ENCODE measurements around the gene TMEM255A. TPM values are rescaled to one million over a fixed set of nuclear protein-coding genes. Genes with fewer than 3 reads are reported as not detected.
A peak's percentile ranks its signal among the peaks of the same experiment; 100 is the strongest.
"Not testable (repeated sequence)": the region's sequence is repeated elsewhere in the genome, so short reads cannot be mapped to it uniquely, and the experiment has no call there.

Gene TMEM255A
- 0.54 TPM for polyA plus RNA-seq (2013)

DNA sequence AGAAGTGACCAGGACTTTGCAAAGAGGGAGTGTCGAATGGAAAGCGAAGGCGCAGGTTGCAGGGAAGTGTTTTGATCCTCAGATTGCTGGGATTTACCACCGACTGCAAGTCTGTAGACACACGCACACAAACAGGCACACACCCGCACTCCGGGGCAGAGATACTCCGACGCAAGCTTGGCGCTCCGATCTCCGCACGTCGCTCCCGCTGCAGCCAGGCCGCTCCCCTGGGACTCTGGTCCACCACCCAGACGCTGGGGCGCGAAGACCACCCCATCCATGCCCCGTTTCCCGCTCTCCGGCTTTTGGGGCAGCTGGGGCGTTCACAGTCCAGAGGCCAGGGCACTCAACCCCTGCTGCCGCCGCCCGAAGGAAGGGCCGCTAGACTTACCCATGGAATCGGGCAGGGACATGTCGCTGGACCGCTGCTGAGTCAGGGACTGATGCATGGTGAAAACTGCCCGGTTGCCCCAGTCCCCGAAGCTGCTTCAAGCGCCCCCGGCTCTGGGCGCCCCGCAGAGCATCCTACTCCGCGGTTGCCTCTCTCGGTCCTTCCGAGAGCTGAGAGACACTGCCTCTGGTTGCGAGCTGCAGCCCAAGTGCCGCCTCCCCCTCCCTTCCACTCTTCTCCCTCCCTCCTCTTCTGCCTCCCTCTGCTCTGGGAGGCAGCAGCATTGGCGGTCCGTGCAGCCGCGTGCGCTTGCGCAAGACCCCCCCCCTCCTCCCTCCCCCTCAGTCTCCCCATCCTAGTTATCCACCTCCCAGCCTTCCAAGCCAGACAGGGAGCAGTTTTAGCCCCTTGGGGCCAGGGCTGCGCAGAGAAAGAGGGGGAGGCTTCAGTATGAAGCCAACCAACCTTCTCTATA is at the start of gene TMEM255A:
Gene TMEM255A (minus strand): TSS at position 601 of the 866 bp plus-strand sequence. CDS start 152 bp downstream, at position 449.
- no peak within 1 kb of the TSS for H3K27ac ChIP-seq (ENCODE audit: insufficient read depth in 1 of 2, low read depth in 1 of 2, low read length in 2 of 2, poor library complexity in 1 of 2, severe bottlenecking in 2 of 2)
- H3K4me1 ChIP-seq (ENCODE audit: control extremely low read depth in 1 of 4, control insufficient read depth in 4 of 4, insufficient read depth in 4 of 4, low read length in 3 of 4): peaks cover 0 to 34% (median 29%) of the 10 kb centered on the region in 4 experiments
- peak within 1 kb of the TSS in 6 of 7 experiments; percentile 19 to 75 (median 37) for H3K4me3 ChIP-seq (ENCODE audit: control insufficient read depth in 1 of 7, extremely low read depth in 1 of 7, insufficient read depth in 4 of 7, low read depth in 2 of 7, low read length in 6 of 7)
- POLR2A ChIA-PET: interaction anchor here (0.6 kb wide), 2 partner anchors 355 to 411 kb away, joined by 3 to 4 read pairs; no protein-coding TSS in a partner anchor
- H3K36me3 ChIP-seq (ENCODE audit: control insufficient read depth in 4 of 4, insufficient read depth in 4 of 4, low read length in 3 of 4): no peaks in the 10 kb centered on the region
- H3K27me3 ChIP-seq (replicated peaks in 2 of 5; ENCODE audit: control insufficient read depth in 4 of 5, insufficient read depth in 5 of 5, low read length in 4 of 5): peaks cover 7 to 86% (median 26%) of the 10 kb centered on the region in 5 experiments
- WGBS (ENCODE audit: insufficient coverage): 45% methylated on average over 32 of the region's 49 CpGs
- DNase-seq: no peak
- CTCF ChIA-PET: interaction anchor here (0.6 to 1.2 kb wide), 5 partner anchors 11 to 221 kb away, joined by 3 read pairs; no protein-coding TSS in a partner anchor
- peaks cover 0 to 15% (median 0%) of the 10 kb centered on the region in 5 experiments for H3K9me3 ChIP-seq (ENCODE audit: control extremely low read depth in 1 of 5, control insufficient read depth in 4 of 5, insufficient read depth in 2 of 5, low read depth in 1 of 5, low read length in 4 of 5)

DNA sequence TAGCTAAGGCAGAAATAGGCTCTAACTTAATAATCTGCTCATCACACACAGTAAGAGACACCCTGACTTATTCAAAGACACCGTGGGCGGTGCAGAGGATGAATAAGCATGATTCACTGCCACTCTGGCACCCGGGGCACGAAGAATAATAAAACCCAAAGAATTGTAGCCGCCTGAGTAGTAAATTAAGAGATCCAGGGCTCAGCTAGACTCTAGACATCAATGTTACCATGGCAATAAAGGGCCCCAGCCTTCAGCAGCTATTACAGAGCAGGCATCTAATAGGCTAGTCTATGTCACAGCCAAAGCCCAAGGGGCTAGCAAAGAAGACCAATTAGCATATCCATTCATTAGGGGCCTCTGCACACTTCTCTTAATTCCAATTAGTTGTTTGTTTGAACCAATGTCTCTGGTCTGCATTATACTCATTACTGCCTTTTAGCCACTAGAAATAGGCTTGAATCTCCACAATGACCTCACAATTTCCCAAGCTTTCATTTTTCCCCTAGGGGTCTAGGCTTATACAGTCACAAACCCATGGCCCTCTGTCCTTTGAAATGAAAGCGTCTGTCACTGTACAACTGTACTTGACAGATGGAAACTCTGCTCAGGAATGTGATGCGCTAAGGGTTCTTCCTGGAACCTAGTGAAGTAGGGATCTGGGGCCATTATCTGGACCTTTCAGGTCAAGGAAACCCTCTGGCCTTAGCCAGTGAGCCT is 47.6 kb upstream of the TMEM255A start:
- DNase-seq: no peak
- ChIA-PET CTCF (interaction anchor here (0.9 kb wide), 1 partner anchor 22 kb away, joined by 4 read pairs; no protein-coding TSS in a partner anchor), POLR2A (no interaction called here)
- Histone ChIP-seq H3K36me3 (ENCODE audit: control insufficient read depth in 4 of 4, insufficient read depth in 4 of 4, low read length in 3 of 4) (no peaks in the 10 kb centered on the region), H3K27ac (ENCODE audit: insufficient read depth in 1 of 2, low read depth in 1 of 2, low read length in 2 of 2, poor library complexity in 1 of 2, severe bottlenecking in 2 of 2) (no peak overlapping the region), H3K27me3 (replicated peaks in 2 of 5; ENCODE audit: control insufficient read depth in 4 of 5, insufficient read depth in 5 of 5, low read length in 4 of 5) (peaks cover 0 to 9% (median 0%) of the 10 kb centered on the region in 5 experiments), H3K4me3 (ENCODE audit: control insufficient read depth in 1 of 7, extremely low read depth in 1 of 7, insufficient read depth in 4 of 7, low read depth in 2 of 7, low read length in 6 of 7) (no peak overlapping the region), H3K9me3 (ENCODE audit: control extremely low read depth in 1 of 5, control insufficient read depth in 4 of 5, insufficient read depth in 2 of 5, low read depth in 1 of 5, low read length in 4 of 5) (no peaks in the 10 kb centered on the region), H3K4me1 (ENCODE audit: control extremely low read depth in 1 of 4, control insufficient read depth in 4 of 4, insufficient read depth in 4 of 4, low read length in 3 of 4) (peaks cover 0 to 10% (median 6%) of the 10 kb centered on the region in 4 experiments)
- 89% methylated on average over 6 of the region's 7 CpGs for WGBS (ENCODE audit: insufficient coverage)

DNA sequence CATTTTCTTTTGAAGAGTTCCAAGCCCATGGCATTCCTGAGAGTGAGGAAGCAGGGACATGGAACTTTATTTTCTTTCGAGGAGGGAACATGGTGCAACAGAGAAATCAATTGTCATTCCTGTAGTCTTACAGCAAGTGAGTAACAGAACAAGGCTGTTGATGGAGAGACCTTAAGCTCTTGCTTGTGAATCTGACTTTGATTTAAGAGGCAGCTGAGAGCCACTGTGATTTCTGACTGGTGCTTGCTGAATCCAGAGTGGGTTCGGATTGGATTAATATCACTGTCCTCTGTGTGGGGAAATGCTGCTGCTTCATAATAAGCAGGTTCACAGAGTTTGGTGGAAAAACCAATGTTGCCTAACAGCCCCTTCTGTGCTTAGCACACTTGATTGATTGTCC is 45.9 kb upstream of the TMEM255A start:
- Histone ChIP-seq H3K4me3 (ENCODE audit: control insufficient read depth in 1 of 7, extremely low read depth in 1 of 7, insufficient read depth in 4 of 7, low read depth in 2 of 7, low read length in 6 of 7) (no peak overlapping the region), H3K27ac (ENCODE audit: insufficient read depth in 1 of 2, low read depth in 1 of 2, low read length in 2 of 2, poor library complexity in 1 of 2, severe bottlenecking in 2 of 2) (no peak overlapping the region), H3K27me3 (replicated peaks in 2 of 5; ENCODE audit: control insufficient read depth in 4 of 5, insufficient read depth in 5 of 5, low read length in 4 of 5) (peaks cover 0 to 9% (median 0%) of the 10 kb centered on the region in 5 experiments), H3K9me3 (ENCODE audit: control extremely low read depth in 1 of 5, control insufficient read depth in 4 of 5, insufficient read depth in 2 of 5, low read depth in 1 of 5, low read length in 4 of 5) (peaks cover 0 to 3% (median 0%) of the 10 kb centered on the region in 5 experiments), H3K4me1 (ENCODE audit: control extremely low read depth in 1 of 4, control insufficient read depth in 4 of 4, insufficient read depth in 4 of 4, low read length in 3 of 4) (peaks cover 0 to 2% (median 0%) of the 10 kb centered on the region in 4 experiments), H3K36me3 (ENCODE audit: control insufficient read depth in 4 of 4, insufficient read depth in 4 of 4, low read length in 3 of 4) (no peaks in the 10 kb centered on the region)
- DNase-seq: no peak
- POLR2A ChIA-PET: no interaction called here
- CTCF ChIA-PET: no interaction called here
- 94% methylated on average over 2 of the region's 2 CpGs for WGBS (ENCODE audit: insufficient coverage)

DNA sequence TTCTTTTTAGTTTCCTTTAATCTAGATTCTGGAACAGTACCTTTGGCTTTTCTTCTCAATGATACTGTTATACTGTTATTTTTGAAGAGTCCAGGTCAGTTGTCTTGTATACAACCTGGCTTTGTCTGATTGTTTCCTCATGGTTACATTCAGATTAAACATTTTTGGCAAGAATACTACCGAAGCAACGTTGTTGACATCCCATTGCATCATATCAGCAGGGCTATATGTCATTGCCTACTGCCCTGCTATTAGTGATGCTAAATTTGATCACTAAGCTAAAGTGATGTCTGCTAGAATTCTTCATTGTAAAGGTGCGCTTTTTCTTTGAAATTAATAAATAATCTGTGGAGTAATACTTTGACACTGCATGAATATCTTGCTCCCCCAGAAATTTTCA is 44.8 kb upstream of the TMEM255A start:
- peaks cover 0 to 9% (median 0%) of the 10 kb centered on the region in 5 experiments for H3K27me3 ChIP-seq (replicated peaks in 2 of 5; ENCODE audit: control insufficient read depth in 4 of 5, insufficient read depth in 5 of 5, low read length in 4 of 5)
- no peaks in the 10 kb centered on the region for H3K36me3 ChIP-seq (ENCODE audit: control insufficient read depth in 4 of 4, insufficient read depth in 4 of 4, low read length in 3 of 4)
- no peak overlapping the region for H3K4me3 ChIP-seq (ENCODE audit: control insufficient read depth in 1 of 7, extremely low read depth in 1 of 7, insufficient read depth in 4 of 7, low read depth in 2 of 7, low read length in 6 of 7)
- no peak overlapping the region for H3K27ac ChIP-seq (ENCODE audit: insufficient read depth in 1 of 2, low read depth in 1 of 2, low read length in 2 of 2, poor library complexity in 1 of 2, severe bottlenecking in 2 of 2)
- no peaks in the 10 kb centered on the region for H3K4me1 ChIP-seq (ENCODE audit: control extremely low read depth in 1 of 4, control insufficient read depth in 4 of 4, insufficient read depth in 4 of 4, low read length in 3 of 4)
- H3K9me3 ChIP-seq (ENCODE audit: control extremely low read depth in 1 of 5, control insufficient read depth in 4 of 5, insufficient read depth in 2 of 5, low read depth in 1 of 5, low read length in 4 of 5): peaks cover 0 to 4% (median 0%) of the 10 kb centered on the region in 5 experiments
- no peak for DNase-seq
- CTCF ChIA-PET: no interaction called here
- POLR2A ChIA-PET: no interaction called here
- 90% methylated on average over 2 of the region's 3 CpGs for WGBS (ENCODE audit: insufficient coverage)

DNA sequence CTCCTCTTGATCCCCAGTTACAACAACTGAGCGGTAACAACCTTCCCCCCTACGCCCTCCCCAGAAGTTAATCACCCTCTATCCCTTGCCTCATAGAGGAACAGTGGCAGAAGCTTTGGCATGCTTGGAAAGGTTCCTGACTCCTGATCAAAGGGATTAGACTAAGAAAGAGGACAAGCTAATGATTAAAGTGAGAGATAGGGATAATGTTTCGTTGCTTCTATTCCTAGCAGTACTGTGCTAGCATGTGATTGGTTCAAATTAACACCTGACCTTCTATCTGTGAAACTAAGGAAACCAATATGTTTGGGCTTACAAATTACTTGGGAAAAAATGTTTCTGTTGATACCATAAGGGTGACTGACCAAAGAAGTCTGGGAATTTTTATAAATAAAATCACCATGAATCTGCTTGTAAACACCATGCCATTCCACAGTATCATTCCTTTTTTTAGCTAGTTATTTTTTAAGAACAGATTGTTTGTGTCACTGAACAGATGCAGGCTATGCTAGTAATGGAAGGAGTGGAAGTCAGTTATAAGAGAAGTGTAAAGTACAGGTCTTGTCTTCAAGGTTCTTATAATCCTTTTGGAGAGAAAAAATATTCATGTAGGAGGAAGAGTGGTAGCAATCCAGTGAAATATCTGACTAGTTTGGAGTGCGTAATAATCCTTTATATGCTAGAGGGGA is 39.3 kb upstream of the TMEM255A start:
- no peaks in the 10 kb centered on the region for H3K36me3 ChIP-seq (ENCODE audit: control insufficient read depth in 4 of 4, insufficient read depth in 4 of 4, low read length in 3 of 4)
- peaks cover 0 to 4% (median 0%) of the 10 kb centered on the region in 5 experiments for H3K9me3 ChIP-seq (ENCODE audit: control extremely low read depth in 1 of 5, control insufficient read depth in 4 of 5, insufficient read depth in 2 of 5, low read depth in 1 of 5, low read length in 4 of 5)
- no peaks in the 10 kb centered on the region for H3K27me3 ChIP-seq (replicated peaks in 2 of 5; ENCODE audit: control insufficient read depth in 4 of 5, insufficient read depth in 5 of 5, low read length in 4 of 5)
- CTCF ChIA-PET: no interaction called here
- no peaks in the 10 kb centered on the region for H3K4me1 ChIP-seq (ENCODE audit: control extremely low read depth in 1 of 4, control insufficient read depth in 4 of 4, insufficient read depth in 4 of 4, low read length in 3 of 4)
- H3K27ac ChIP-seq (ENCODE audit: insufficient read depth in 1 of 2, low read depth in 1 of 2, low read length in 2 of 2, poor library complexity in 1 of 2, severe bottlenecking in 2 of 2): no peak overlapping the region
- POLR2A ChIA-PET: no interaction called here
- no peak for DNase-seq
- 82% methylated on average over 4 of the region's 4 CpGs for WGBS (ENCODE audit: insufficient coverage)
- H3K4me3 ChIP-seq (ENCODE audit: control insufficient read depth in 1 of 7, extremely low read depth in 1 of 7, insufficient read depth in 4 of 7, low read depth in 2 of 7, low read length in 6 of 7): no peak overlapping the region

DNA sequence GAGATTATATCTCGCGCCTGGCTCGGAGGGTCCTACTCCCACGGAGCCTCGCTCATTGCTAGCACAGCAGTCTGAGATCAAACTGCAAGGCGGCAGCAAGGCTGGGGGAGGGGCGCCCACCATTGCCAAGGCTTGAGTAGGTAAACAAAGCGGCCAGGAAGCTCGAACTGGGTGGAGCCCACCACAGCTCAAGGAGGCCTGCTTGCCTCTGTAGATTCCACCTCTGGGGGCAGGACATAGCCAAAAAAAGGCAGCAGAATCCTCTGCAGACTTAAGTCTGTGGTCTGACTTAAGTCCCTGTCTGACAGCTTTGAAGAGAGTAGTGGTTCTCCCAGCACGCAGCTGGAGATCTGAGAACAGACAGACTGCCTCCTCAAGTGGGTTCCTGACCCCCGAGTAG is 33.3 kb upstream of the TMEM255A start:
- peaks cover 0 to 11% (median 0%) of the 10 kb centered on the region in 5 experiments for H3K27me3 ChIP-seq (replicated peaks in 2 of 5; ENCODE audit: control insufficient read depth in 4 of 5, insufficient read depth in 5 of 5, low read length in 4 of 5)
- H3K4me3 ChIP-seq (ENCODE audit: control insufficient read depth in 1 of 7, extremely low read depth in 1 of 7, insufficient read depth in 4 of 7, low read depth in 2 of 7, low read length in 6 of 7); H3K27ac ChIP-seq (ENCODE audit: insufficient read depth in 1 of 2, low read depth in 1 of 2, low read length in 2 of 2, poor library complexity in 1 of 2, severe bottlenecking in 2 of 2); CTCF ChIA-PET; H3K9me3 ChIP-seq (ENCODE audit: control extremely low read depth in 1 of 5, control insufficient read depth in 4 of 5, insufficient read depth in 2 of 5, low read depth in 1 of 5, low read length in 4 of 5); POLR2A ChIA-PET; DNase-seq; H3K36me3 ChIP-seq (ENCODE audit: control insufficient read depth in 4 of 4, insufficient read depth in 4 of 4, low read length in 3 of 4); H3K4me1 ChIP-seq (ENCODE audit: control extremely low read depth in 1 of 4, control insufficient read depth in 4 of 4, insufficient read depth in 4 of 4, low read length in 3 of 4): not testable (repeated sequence)
- whole genome bisulfite sequencing (ENCODE audit: insufficient coverage): 93% methylated on average over 7 of the region's 11 CpGs

Data from common myeloid progenitor, CD34-positive (primary cell).